ENCODE results near the gene PRR30.

- no peak for TF ChIP-seq GATA3 (IDR thresholded peaks at IDR 0.05; ENCODE audit: low read depth, low read length)
- TF ChIP-seq GATA2 (IDR thresholded peaks at IDR 0.05; ENCODE audit: low read depth, low read length): no peak
Observed at GRCh38 chr2:27100036-27100435, 39.2 kb downstream of the PRR30 start.
